Esophagus squamous epithelium (tissue), 5 donors: ENCODE measurements around the gene LAT. TPM values are rescaled to one million over a fixed set of nuclear protein-coding genes. Genes with fewer than 3 reads are reported as not detected.
"Not testable (repeated sequence)": the region's sequence is repeated elsewhere in the genome, so short reads cannot be mapped to it uniquely, and the experiment has no call there.

Experiments used
- DNase-seq: peaks from one replicate; lab custom pipeline; 2025; lab: John Stamatoyannopoulos, UW
- H3K27ac ChIP-seq, 4 donors: fragments of 200-600 bp; sonication (generic); one replicate each; pipeline ENCODE4 v1.5.1; 2016 to 2019; ENCODE audit warnings: mild to moderate bottlenecking in 1 of 4
- H3K27me3 ChIP-seq, 4 donors: fragments of 200-600 bp; sonication (generic); 1 replicate in 3 of 4; 2 replicates in 1 of 4; pipeline versions ENCODE4 v1.5.1 to v1.6.0; 2017 to 2021; ENCODE audit warnings: antibody characterized with exemption in 1 of 4
- H3K36me3 ChIP-seq, 3 donors: fragments of 200-600 bp; sonication (generic); one replicate each; pipeline ENCODE4 v1.5.1; 2016 to 2019
- H3K4me1 ChIP-seq, 3 donors: fragments of 200-600 bp; sonication (generic); one replicate each; pipeline ENCODE4 v1.5.1; 2017 to 2019
- H3K4me3 ChIP-seq, 4 donors: fragments of 200-600 bp; sonication (generic); 1 replicate in 3 of 4; 2 replicates in 1 of 4; pipeline ENCODE4 v1.5.1; 2016 to 2019; ENCODE audit warnings: mild to moderate bottlenecking in 2 of 4, moderate library complexity in 1 of 4
- H3K9me3 ChIP-seq, 3 donors: fragments of 200-600 bp; sonication (generic); one replicate each; pipeline ENCODE4 v1.5.1; 2016 to 2019
- CTCF ChIP-seq, 6 experiments: fragments of 450-650 bp in 4 of 6; fragments of 200-600 bp in 2 of 6; sonication (generic) in 2 of 6; IDR thresholded peaks; one replicate each; pipeline ENCODE4 v1.5.1; 2016 to 2019; ENCODE audit warnings: antibody characterized with exemption in 6 of 6, mild to moderate bottlenecking in 4 of 6, moderate library complexity in 4 of 6
- POLR2A ChIP-seq, 4 donors: fragments of 450-650 bp; IDR thresholded peaks; one replicate each; pipeline ENCODE4 v1.6.1; 2017; ENCODE audit warnings: antibody characterized with exemption in 4 of 4, mild to moderate bottlenecking in 4 of 4, moderate library complexity in 3 of 4
- WGBS, 2 donors: methylation state at CpG; one replicate each; pipeline ENCODE4 v1.1.5; 2018; 5-methylcytosine and 5-hydroxymethylcytosine counted together
- intact Hi-C: fragments of 100-400 bp; cut with DNase I; formaldehyde crosslinking; loops from one replicate; pipeline ENCODE4 v1.15.0; 2022
- total RNA-seq, 4 donors: library from RNA; depleted of rRNA; stranded (reverse); fragments of >200 nt; gene quantifications; one replicate each; pipeline ENCODE4 v1.1.0, GENCODE V29; 2016
- donor health status: DM: yes; HTN: yes; CAD: no.

The LAT gene
- total RNA-seq, 4 donors from 2014 or later: 0.76 to 7.4 (median 2.5) TPM

GRCh38 chr16:28964496-28964895 lies 20.4 kb upstream of the LAT start:
- WGBS, 2 donors: 76 to 88% methylated on average over 2 of the region's 2 CpGs
- peaks cover 6 to 67% (median 25%) of the 10 kb centered on the region in 3 donors for H3K36me3 ChIP-seq
- TF ChIP-seq CTCF (IDR thresholded peaks at IDR 0.05): no peak
- no peak for TF ChIP-seq POLR2A (IDR thresholded peaks at IDR 0.05)
- H3K27ac ChIP-seq: no peak overlapping the region
- no peaks in the 10 kb centered on the region for H3K9me3 ChIP-seq
- H3K4me1 ChIP-seq: no peaks in the 10 kb centered on the region
- no peaks in the 10 kb centered on the region for H3K27me3 ChIP-seq
- intact Hi-C loops: no loop called here
- no peak for DNase-seq
- H3K4me3 ChIP-seq: no peak overlapping the region

GRCh38 chr16:28967156-28967555 lies 17.7 kb upstream of the LAT start:
- Histone ChIP-seq H3K36me3 (peaks cover 0 to 41% (median 16%) of the 10 kb centered on the region in 3 donors), H3K27me3 (no peaks in the 10 kb centered on the region), H3K27ac (no peak overlapping the region), H3K4me1 (no peaks in the 10 kb centered on the region), H3K9me3 (no peaks in the 10 kb centered on the region), H3K4me3 (no peak overlapping the region)
- intact Hi-C loops: no loop called here
- WGBS, 2 donors: 82 to 85% methylated on average over 4 of the region's 4 CpGs
- no peak for TF ChIP-seq CTCF (IDR thresholded peaks at IDR 0.05)
- TF ChIP-seq POLR2A (IDR thresholded peaks at IDR 0.05): no peak
- no peak for DNase-seq

- WGBS, 2 donors: 82 to 89% methylated on average over 2 of the region's 2 CpGs
- H3K27ac ChIP-seq, DNase-seq, H3K27me3 ChIP-seq, H3K9me3 ChIP-seq, intact Hi-C loops, H3K4me3 ChIP-seq: not testable (repeated sequence)
- Histone ChIP-seq H3K4me1 (peaks cover 0 to 13% (median 0%) of the 10 kb centered on the region in 3 donors), H3K36me3 (peaks cover 0 to 15% (median 0%) of the 10 kb centered on the region in 3 donors)
These were observed 15.2 kb upstream of the LAT start for GRCh38 chr16:28969696-28970095.

GRCh38 chr16:28974007-28974436 lies 10.8 kb upstream of the LAT start:
- peak overlapping the region; percentile 58 to 82 (median 75) for H3K27ac ChIP-seq
- no peak for DNase-seq
- intact Hi-C loops: no loop called here
- peaks cover 8 to 32% (median 13%) of the 10 kb centered on the region in 3 donors for H3K4me1 ChIP-seq
- peak overlapping the region; percentile 75 to 85 (median 80) for H3K4me3 ChIP-seq
- TF ChIP-seq POLR2A (IDR thresholded peaks at IDR 0.05) (no peak), CTCF (IDR thresholded peaks at IDR 0.05) (peak in 5 of 6 experiments; percentile 18 to 54 (median 44))
- H3K9me3 ChIP-seq: no peaks in the 10 kb centered on the region
- H3K36me3 ChIP-seq: peaks cover 3 to 15% (median 11%) of the 10 kb centered on the region in 3 donors
- WGBS, 2 donors: 0% methylated on average over 15 to 16 of the region's 17 CpGs
- H3K27me3 ChIP-seq: no peaks in the 10 kb centered on the region

GRCh38 chr16:28974437-28975157 lies 10.3 kb upstream of the LAT start, which contains the start of gene SPNS1:
Gene SPNS1 (plus strand): TSS chr16:28974778. CDS start chr16:28975152, 374 bp downstream.
- peak within 1 kb of the TSS; percentile 58 to 82 (median 75) for H3K27ac ChIP-seq
- peak within 1 kb of the TSS; percentile 75 to 85 (median 80) for H3K4me3 ChIP-seq
- intact Hi-C loops: no loop called here
- peaks cover 8 to 32% (median 13%) of the 10 kb centered on the region in 3 donors for H3K4me1 ChIP-seq
- H3K36me3 ChIP-seq: peaks cover 3 to 20% (median 16%) of the 10 kb centered on the region in 3 donors
- no peaks in the 10 kb centered on the region for H3K27me3 ChIP-seq
- WGBS, 2 donors: 0% methylated on average over 12 to 16 of the region's 60 CpGs
- no peaks in the 10 kb centered on the region for H3K9me3 ChIP-seq
- TF ChIP-seq POLR2A (IDR thresholded peaks at IDR 0.05) (peak in 3 of 4 donors; percentile 14 to 48 (median 39)), CTCF (IDR thresholded peaks at IDR 0.05) (peak in 1 of 6 experiments; percentile 46)
- peak; percentile 89 for DNase-seq
